Astrocyte (in vitro differentiated cells and primary cell): ENCODE results near the gene AQP2. TPM values are rescaled to one million over a fixed set of nuclear protein-coding genes. Genes with fewer than 3 reads are reported as not detected.
A peak's percentile ranks its signal among the peaks of the same experiment; 100 is the strongest.

Experiments
- DNase-seq: peaks from one replicate; pipeline ENCODE4 v3.0.0-alpha.2; 2010; ENCODE audit warnings: low read depth
- FAIRE-seq: peaks from 2 replicates; lab custom pipeline; 2011; peaks lifted over from hg19 to GRCh38; lab: Jason Lieb, UNC
- H2AFZ ChIP-seq: 2 replicates; pipeline ENCODE4 v1.6.0; 2012; ENCODE audit warnings: low read depth, low read length, inconsistent platforms
- H3K27ac ChIP-seq: 2 replicates; pipeline ENCODE4 v1.5.1; 2011; ENCODE audit warnings: low read depth, low read length, inconsistent platforms
- H3K27me3 ChIP-seq: 2 replicates; pipeline ENCODE4 v1.6.0; 2011; ENCODE audit warnings: low read length, inconsistent platforms; ENCODE audit not compliant: insufficient read depth
- H3K36me3 ChIP-seq: 2 replicates; pipeline ENCODE4 v1.5.1; 2011; ENCODE audit warnings: low read length, inconsistent platforms; ENCODE audit not compliant: insufficient read depth
- H3K4me1 ChIP-seq: 2 replicates; pipeline ENCODE4 v1.5.1; 2011; ENCODE audit warnings: low read length, inconsistent platforms; ENCODE audit not compliant: insufficient read depth
- H3K4me2 ChIP-seq: 2 replicates; pipeline ENCODE4 v1.6.0; 2012; ENCODE audit warnings: low read length, inconsistent platforms
- H3K4me3 ChIP-seq: 2 replicates; pipeline ENCODE4 v1.5.1; 2011; ENCODE audit warnings: low read depth, mild to moderate bottlenecking, low read length, inconsistent platforms; ENCODE audit not compliant: insufficient read depth
- H3K79me2 ChIP-seq: 2 replicates; pipeline ENCODE4 v1.6.0; 2012; ENCODE audit warnings: mild to moderate bottlenecking, low read length, inconsistent platforms; ENCODE audit not compliant: insufficient read depth
- H3K9ac ChIP-seq: 2 replicates; pipeline ENCODE4 v1.6.0; 2012; ENCODE audit warnings: mild to moderate bottlenecking, low read length, inconsistent platforms
- H3K9me3 ChIP-seq: 2 replicates; pipeline ENCODE4 v1.5.1; 2012; ENCODE audit warnings: low read depth, mild to moderate bottlenecking, low read length, inconsistent platforms; ENCODE audit not compliant: insufficient read depth
- H4K20me1 ChIP-seq: 2 replicates; pipeline ENCODE4 v1.6.0; 2012; ENCODE audit warnings: low read length, inconsistent platforms; ENCODE audit not compliant: insufficient read depth
- H3K27ac Mint-ChIP-seq: one replicate; pipeline ENCODE4 v1.8.0; 2021; ENCODE audit warnings: mild to moderate bottlenecking, mixed read lengths; ENCODE audit not compliant: unreplicated experiment
- H3K27me3 Mint-ChIP-seq: one replicate; pipeline ENCODE4 v1.8.0; 2021; ENCODE audit warnings: low read depth, mixed read lengths; ENCODE audit not compliant: unreplicated experiment
- H3K36me3 Mint-ChIP-seq: one replicate; pipeline ENCODE4 v1.8.0; 2021; ENCODE audit warnings: low read depth, mixed read lengths; ENCODE audit not compliant: unreplicated experiment
- H3K4me1 Mint-ChIP-seq: one replicate; pipeline ENCODE4 v1.8.0; 2021; ENCODE audit warnings: low read depth, mixed read lengths; ENCODE audit not compliant: unreplicated experiment
- H3K4me3 Mint-ChIP-seq: one replicate; pipeline ENCODE4 v1.8.0; 2021; ENCODE audit warnings: mild to moderate bottlenecking, moderate library complexity, mixed read lengths; ENCODE audit not compliant: unreplicated experiment
- H3K9me3 Mint-ChIP-seq: one replicate; pipeline ENCODE4 v1.8.0; 2021; ENCODE audit warnings: mild to moderate bottlenecking, mixed read lengths; ENCODE audit not compliant: unreplicated experiment
- CTCF ChIP-seq: IDR thresholded peaks from 2 replicates; pipeline ENCODE4 v1.5.1; 2011; ENCODE audit warnings: low read depth, mild to moderate bottlenecking, inconsistent platforms, low read length, moderate library complexity; ENCODE audit not compliant: insufficient read depth
- EZH2 ChIP-seq: IDR thresholded peaks from 2 replicates; pipeline ENCODE4 v1.6.1; 2012; ENCODE audit warnings: mild to moderate bottlenecking, low read length, inconsistent platforms; ENCODE audit not compliant: insufficient read depth
- total RNA-seq: library from RNA; stranded (reverse); gene quantifications from 2 replicates; pipeline ENCODE4 v1.2.1, GENCODE V29; 2021

The AQP2 gene
- total RNA-seq, 1 donor from 2014 or later: not detected

GRCh38 chr12:49954863-49955830 lies 4.6 kb downstream of the AQP2 start:
- no peak overlapping the region for H3K27ac ChIP-seq
- no peak overlapping the region for H3K9ac ChIP-seq
- Mint-ChIP-seq H3K4me3 (no peak overlapping the region), H3K27me3 (peaks cover 67% of the 10 kb centered on the region), H3K36me3 (peaks cover 4% of the 10 kb centered on the region), H3K27ac (no peak overlapping the region), H3K9me3 (no peaks in the 10 kb centered on the region), H3K4me1 (peaks cover 5% of the 10 kb centered on the region)
- TF ChIP-seq CTCF (no peak), EZH2 (peak; percentile 70)
- no peak for FAIRE-seq
- no peaks in the 10 kb centered on the region for H3K36me3 ChIP-seq
- H3K27me3 ChIP-seq: peaks cover 38% of the 10 kb centered on the region
- H3K9me3 ChIP-seq: no peaks in the 10 kb centered on the region
- peak overlapping the region; percentile 6 for H3K4me2 ChIP-seq
- H2AFZ ChIP-seq: no peak overlapping the region
- no peaks in the 10 kb centered on the region for H4K20me1 ChIP-seq
- peaks cover 8% of the 10 kb centered on the region for H3K4me1 ChIP-seq
- DNase-seq: no peak
- H3K4me3 ChIP-seq: no peak overlapping the region
- H3K79me2 ChIP-seq: no peaks in the 10 kb centered on the region

GRCh38 chr12:49955899-49956662 lies 5.5 kb downstream of the AQP2 start:
- peaks cover 2% of the 10 kb centered on the region for H3K9me3 Mint-ChIP-seq
- peaks cover 70% of the 10 kb centered on the region for H3K27me3 Mint-ChIP-seq

More at GRCh38 chr12:49955899-49956662, 5.5 kb downstream of the AQP2 start:
- Histone ChIP-seq H3K27ac (no peak overlapping the region), H3K9me3 (no peaks in the 10 kb centered on the region), H3K36me3 (no peaks in the 10 kb centered on the region), H2AFZ (no peak overlapping the region), H4K20me1 (peaks cover 4% of the 10 kb centered on the region), H3K79me2 (no peaks in the 10 kb centered on the region), H3K27me3 (peaks cover 47% of the 10 kb centered on the region), H3K4me3 (no peak overlapping the region), H3K4me1 (peaks cover 8% of the 10 kb centered on the region), H3K4me2 (no peak overlapping the region), H3K9ac (no peak overlapping the region)
- H3K36me3 Mint-ChIP-seq: peaks cover 9% of the 10 kb centered on the region
- no peak for DNase-seq
- H3K4me1 Mint-ChIP-seq: peaks cover 11% of the 10 kb centered on the region
- H3K27ac Mint-ChIP-seq: no peak overlapping the region
- no peak for FAIRE-seq
- TF ChIP-seq CTCF (no peak), EZH2 (no peak)
- no peak overlapping the region for H3K4me3 Mint-ChIP-seq
